Measurements from ENCODE around the gene NAA25.

GRCh38 chr12:112130441-112130998, 21.9 kb upstream of the NAA25 start:
- TF ChIP-seq CTCF (IDR thresholded peaks at IDR 0.05; ENCODE audit: extremely low read depth in 1 of 2, insufficient read depth in 1 of 2, low read depth in 1 of 2, low read length in 2 of 2): no peak
- TF ChIP-seq POLR2A (IDR thresholded peaks at IDR 0.05; ENCODE audit: low read depth, low read length): no peak
- no peak for TF ChIP-seq POLR2AphosphoS5 (IDR thresholded peaks at IDR 0.05; ENCODE audit: insufficient read depth, low read depth, low read length)
- no peak for TF ChIP-seq JUN (IDR thresholded peaks at IDR 0.05; ENCODE audit: borderline replicate concordance, insufficient read depth, insufficient read length, low read depth)

All from endothelial cell of umbilical vein (primary cell).